NB4 (cell line): ENCODE data around the gene JAKMIP1.

Experiments
- POLR2A ChIP-seq: IDR thresholded peaks from 2 replicates; pipeline ENCODE4 v1.6.1; 2011; ENCODE audit warnings: mild to moderate bottlenecking; ENCODE audit not compliant: insufficient read length; ENCODE audit errors: extremely low read depth
- TF ChIP-seq, protein P1 (sequence below): IDR thresholded peaks from one replicate; pipeline ENCODE4 v1.5.1; 2012; ENCODE audit warnings: low read depth, low read length
- TF ChIP-seq, protein P2 (sequence below): IDR thresholded peaks from 2 replicates; pipeline ENCODE4 v1.6.1; 2011; ENCODE audit warnings: low read depth, low read length

DNA sequence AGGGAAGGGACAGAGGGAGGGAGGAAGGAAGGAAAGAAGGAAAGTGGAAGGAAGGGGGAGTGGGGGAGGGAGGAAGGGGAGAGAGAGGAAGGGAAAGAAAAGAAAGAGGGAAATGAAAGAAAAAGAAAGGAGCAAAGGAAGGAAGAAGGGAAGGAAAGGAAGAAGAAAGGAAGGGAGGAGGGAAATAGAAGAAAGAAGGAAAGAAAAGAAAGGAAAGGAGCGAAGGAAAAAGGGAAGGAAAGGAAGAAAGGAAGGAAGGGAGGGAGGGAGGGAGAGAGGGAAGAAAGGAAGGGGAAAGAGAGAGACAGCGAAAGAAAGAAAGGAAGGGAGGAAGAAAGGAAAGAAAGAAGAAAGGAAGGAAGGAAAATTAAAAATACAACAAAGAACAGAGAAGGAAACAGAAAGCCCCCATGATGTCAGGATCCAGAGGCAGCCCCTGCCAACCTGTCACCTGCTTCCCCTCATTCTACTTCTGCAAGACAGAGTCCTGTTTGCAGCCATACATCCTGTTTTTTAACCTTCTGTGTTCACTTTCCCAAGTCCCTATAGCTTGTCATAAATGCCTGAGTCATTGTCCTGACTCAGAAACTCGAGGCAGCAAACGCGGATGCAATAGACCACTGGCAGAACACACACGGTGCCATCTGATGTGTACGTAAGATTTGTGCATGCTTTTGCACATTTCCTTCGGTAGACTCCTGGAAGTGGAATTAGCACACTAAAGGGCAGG is 105.2 kb downstream of the JAKMIP1 start:
- TF ChIP-seq, protein P1, sequence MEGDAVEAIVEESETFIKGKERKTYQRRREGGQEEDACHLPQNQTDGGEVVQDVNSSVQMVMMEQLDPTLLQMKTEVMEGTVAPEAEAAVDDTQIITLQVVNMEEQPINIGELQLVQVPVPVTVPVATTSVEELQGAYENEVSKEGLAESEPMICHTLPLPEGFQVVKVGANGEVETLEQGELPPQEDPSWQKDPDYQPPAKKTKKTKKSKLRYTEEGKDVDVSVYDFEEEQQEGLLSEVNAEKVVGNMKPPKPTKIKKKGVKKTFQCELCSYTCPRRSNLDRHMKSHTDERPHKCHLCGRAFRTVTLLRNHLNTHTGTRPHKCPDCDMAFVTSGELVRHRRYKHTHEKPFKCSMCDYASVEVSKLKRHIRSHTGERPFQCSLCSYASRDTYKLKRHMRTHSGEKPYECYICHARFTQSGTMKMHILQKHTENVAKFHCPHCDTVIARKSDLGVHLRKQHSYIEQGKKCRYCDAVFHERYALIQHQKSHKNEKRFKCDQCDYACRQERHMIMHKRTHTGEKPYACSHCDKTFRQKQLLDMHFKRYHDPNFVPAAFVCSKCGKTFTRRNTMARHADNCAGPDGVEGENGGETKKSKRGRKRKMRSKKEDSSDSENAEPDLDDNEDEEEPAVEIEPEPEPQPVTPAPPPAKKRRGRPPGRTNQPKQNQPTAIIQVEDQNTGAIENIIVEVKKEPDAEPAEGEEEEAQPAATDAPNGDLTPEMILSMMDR: no peak
- no peak for TF ChIP-seq POLR2A
- TF ChIP-seq, protein P2, sequence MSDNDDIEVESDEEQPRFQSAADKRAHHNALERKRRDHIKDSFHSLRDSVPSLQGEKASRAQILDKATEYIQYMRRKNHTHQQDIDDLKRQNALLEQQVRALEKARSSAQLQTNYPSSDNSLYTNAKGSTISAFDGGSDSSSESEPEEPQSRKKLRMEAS: no peak
